ENCODE data around the gene AQP2.

Gene AQP2

GRCh38 chr12:49972641-49973360 lies 22.3 kb downstream of the AQP2 start, which contains the start of gene AQP6:
AQP6 (plus strand) TSS chr12:49972947; CDS start chr12:49973174, 227 bp downstream.
- TF ChIP-seq CTCF (IDR thresholded peaks at IDR 0.05): no peak
- TF ChIP-seq ZFX (IDR thresholded peaks at IDR 0.05; ENCODE audit: borderline replicate concordance): no peak
- no peak within 1 kb of the TSS for H3K27ac ChIP-seq

GRCh38 chr12:49973361-49973830 lies 22.9 kb downstream of the AQP2 start:
- no peak overlapping the region for H3K27ac ChIP-seq
- TF ChIP-seq ZFX (IDR thresholded peaks at IDR 0.05; ENCODE audit: borderline replicate concordance): no peak
- no peak for TF ChIP-seq CTCF (IDR thresholded peaks at IDR 0.05)

GRCh38 chr12:49974231-49974675 lies 23.7 kb downstream of the AQP2 start:
- H3K27ac ChIP-seq: no peak overlapping the region
- TF ChIP-seq CTCF (IDR thresholded peaks at IDR 0.05) (peak; percentile 88), ZFX (IDR thresholded peaks at IDR 0.05; ENCODE audit: borderline replicate concordance) (no peak)

- TF ChIP-seq ZFX (IDR thresholded peaks at IDR 0.05; ENCODE audit: borderline replicate concordance): no peak
- no peak for TF ChIP-seq CTCF (IDR thresholded peaks at IDR 0.05)
- no peak overlapping the region for H3K27ac ChIP-seq
These were observed 24.3 kb downstream of the AQP2 start for GRCh38 chr12:49974677-49975317.

- TF ChIP-seq CTCF (IDR thresholded peaks at IDR 0.05) (no peak), ZFX (IDR thresholded peaks at IDR 0.05; ENCODE audit: borderline replicate concordance) (no peak)
- no peak overlapping the region for H3K27ac ChIP-seq
These were observed 24.8 kb downstream of the AQP2 start for GRCh38 chr12:49975318-49975761.

- TF ChIP-seq CTCF (IDR thresholded peaks at IDR 0.05): no peak
- no peak for TF ChIP-seq ZFX (IDR thresholded peaks at IDR 0.05; ENCODE audit: borderline replicate concordance)
- no peak overlapping the region for H3K27ac ChIP-seq
These were observed 26.0 kb downstream of the AQP2 start for GRCh38 chr12:49976557-49976956.

GRCh38 chr12:49978125-49978524 lies 27.6 kb downstream of the AQP2 start:
- TF ChIP-seq ZFX (IDR thresholded peaks at IDR 0.05; ENCODE audit: borderline replicate concordance) (no peak), CTCF (IDR thresholded peaks at IDR 0.05) (no peak)
- H3K27ac ChIP-seq: no peak overlapping the region
